ENCODE data around the gene ILKAP. TPM values are rescaled to one million over a fixed set of nuclear protein-coding genes. Genes with fewer than 3 reads are reported as not detected.
A peak's percentile ranks its signal among the peaks of the same experiment; 100 is the strongest.

The ILKAP gene
- total and polyA plus RNA-seq, 7 experiments from 2014 or later = 40.6 to 126 (median 88.4) TPM

DNA sequence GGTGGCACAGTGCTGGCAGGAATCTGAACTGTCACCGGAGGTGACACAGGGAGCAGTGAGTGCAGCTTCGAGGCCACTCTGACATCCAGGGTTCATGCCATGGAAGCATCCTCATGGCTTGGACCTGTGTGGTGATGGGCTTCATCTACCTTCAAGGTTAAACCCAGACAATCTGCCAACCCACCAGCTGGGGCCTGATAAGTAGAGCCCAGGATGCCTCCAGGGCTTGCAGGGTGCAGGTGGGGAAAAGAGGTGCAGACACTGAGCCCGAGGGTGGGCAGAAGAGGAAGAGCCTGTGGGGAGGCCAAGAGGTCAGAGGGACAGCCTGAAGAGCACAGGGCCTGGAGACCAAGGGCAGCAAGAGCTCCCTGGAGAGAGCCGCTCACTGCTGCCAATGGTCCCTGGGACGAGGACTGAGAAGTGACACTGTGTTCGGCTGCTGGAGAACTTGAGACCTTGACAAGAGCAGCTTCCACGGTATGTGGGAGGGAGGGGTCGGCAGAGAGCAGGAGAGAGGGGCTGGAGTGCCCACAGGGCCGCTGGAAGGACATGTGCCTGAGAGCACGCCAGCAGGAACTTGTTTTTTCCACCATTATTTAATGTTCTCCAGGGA, 44.5 kb upstream of the ILKAP start:
- Histone ChIP-seq H3K36me3 (ENCODE audit: control insufficient read depth in 2 of 3, insufficient read depth in 3 of 3, low read length in 3 of 3) (peaks cover 0 to 57% (median 4%) of the 10 kb centered on the region in 3 experiments), H3K4me3 (ENCODE audit: low read length) (no peak overlapping the region), H3K9me3 (ENCODE audit: control insufficient read depth in 2 of 3, low read length in 3 of 3) (no peaks in the 10 kb centered on the region), H3K27me3 (ENCODE audit: control insufficient read depth in 2 of 2, insufficient read depth in 2 of 2, low read length in 2 of 2) (no peaks in the 10 kb centered on the region), H3K27ac (ENCODE audit: low read depth, low read length) (no peak overlapping the region), H3K4me1 (ENCODE audit: control insufficient read depth in 2 of 2, insufficient read depth in 2 of 2, low read length in 2 of 2) (no peaks in the 10 kb centered on the region)
- CTCF ChIA-PET = no interaction called here
- H3K4me3 Mint-ChIP-seq = no peak overlapping the region
- DNase-seq = no peak
- H3K4me1 Mint-ChIP-seq = no peaks in the 10 kb centered on the region
- H3K27ac Mint-ChIP-seq = no peak overlapping the region
- intact Hi-C loops (cut with micrococcal nuclease) = no loop called here
- no peaks in the 10 kb centered on the region for H3K27me3 Mint-ChIP-seq
- peaks cover 0 to 45% (median 10%) of the 10 kb centered on the region in 5 donors for H3K36me3 Mint-ChIP-seq
- H3K9me3 Mint-ChIP-seq = no peaks in the 10 kb centered on the region
- no peak for ATAC-seq
- POLR2A ChIA-PET = no interaction called here

DNA sequence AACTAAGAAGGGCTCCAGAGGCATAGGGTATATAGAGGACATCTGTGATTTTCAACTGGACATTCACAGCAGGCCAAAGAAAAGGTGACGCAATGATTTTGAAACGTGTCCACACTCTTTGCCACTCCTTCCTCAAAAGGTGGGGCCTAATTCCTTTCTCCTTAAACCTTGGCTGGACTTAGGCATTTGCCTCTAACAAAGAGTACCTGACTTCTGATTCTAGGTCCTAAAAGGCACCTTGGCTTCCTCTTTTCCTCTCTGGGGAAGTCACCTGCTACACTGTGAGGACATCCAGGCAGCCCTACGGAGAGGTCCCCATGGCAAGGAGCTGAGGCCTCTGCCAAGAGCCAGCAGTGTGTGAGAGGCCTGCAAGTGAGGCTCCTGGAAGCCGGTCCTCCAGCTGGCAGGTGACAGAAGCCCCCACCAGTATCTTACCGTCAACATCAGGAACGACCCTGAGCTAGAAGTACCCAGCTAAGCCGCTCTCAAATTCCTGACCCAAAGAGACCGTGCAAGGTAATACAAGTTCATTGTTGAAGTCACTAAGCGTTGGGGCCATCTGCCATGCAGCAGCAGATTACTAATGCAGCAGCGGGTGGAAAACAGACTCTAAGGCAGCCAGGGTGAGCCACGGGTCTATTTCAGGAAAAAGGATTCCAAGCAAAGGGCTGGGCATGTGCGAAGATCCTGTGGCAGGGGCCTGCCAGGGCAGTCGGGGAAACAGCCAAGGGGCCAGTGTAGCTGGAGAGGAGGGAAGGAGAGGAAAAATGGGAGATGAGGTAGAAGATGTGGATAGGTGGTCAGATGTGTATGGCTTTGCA, 43.7 kb upstream of the ILKAP start:
- H3K27ac Mint-ChIP-seq = peak overlapping the region in 1 of 9 donors; percentile 17
- H3K36me3 ChIP-seq (ENCODE audit: control insufficient read depth in 2 of 3, insufficient read depth in 3 of 3, low read length in 3 of 3) = peaks cover 0 to 50% (median 4%) of the 10 kb centered on the region in 3 experiments
- no peak overlapping the region for H3K4me3 ChIP-seq (ENCODE audit: low read length)
- H3K9me3 Mint-ChIP-seq = no peaks in the 10 kb centered on the region
- POLR2A ChIA-PET = no interaction called here
- intact Hi-C loops (cut with micrococcal nuclease) = no loop called here
- H3K4me1 Mint-ChIP-seq = peaks cover 0 to 1% (median 0%) of the 10 kb centered on the region in 7 donors
- H3K4me1 ChIP-seq (ENCODE audit: control insufficient read depth in 2 of 2, insufficient read depth in 2 of 2, low read length in 2 of 2) = no peaks in the 10 kb centered on the region
- no peaks in the 10 kb centered on the region for H3K27me3 ChIP-seq (ENCODE audit: control insufficient read depth in 2 of 2, insufficient read depth in 2 of 2, low read length in 2 of 2)
- DNase-seq (no peak), ATAC-seq (peak; percentile 18)
- no peak overlapping the region for H3K4me3 Mint-ChIP-seq
- H3K9me3 ChIP-seq (ENCODE audit: control insufficient read depth in 2 of 3, low read length in 3 of 3) = no peaks in the 10 kb centered on the region
- H3K36me3 Mint-ChIP-seq = peaks cover 0 to 40% (median 10%) of the 10 kb centered on the region in 5 donors
- CTCF ChIA-PET = no interaction called here
- peaks cover 0 to 2% (median 0%) of the 10 kb centered on the region in 5 donors for H3K27me3 Mint-ChIP-seq
- H3K27ac ChIP-seq (ENCODE audit: low read depth, low read length) = no peak overlapping the region

DNA sequence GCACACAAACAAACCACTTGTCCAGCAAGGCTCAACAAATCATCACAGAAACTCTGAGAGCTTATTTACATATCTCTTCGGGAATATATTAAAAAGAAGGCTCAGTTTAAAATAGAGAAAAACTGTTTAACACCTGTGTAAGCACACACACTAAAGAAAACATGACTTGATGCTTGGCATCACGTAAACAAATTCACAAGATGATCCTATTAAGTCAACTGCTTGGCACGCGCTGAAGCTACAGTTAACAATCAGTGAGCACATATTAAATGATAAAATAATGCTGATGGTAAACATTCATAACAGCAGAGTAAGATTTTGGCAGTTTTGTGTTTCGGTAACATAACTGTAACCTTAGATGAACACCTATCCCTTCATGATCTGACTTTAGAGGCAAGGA, 40.7 kb upstream of the ILKAP start:
- Histone ChIP-seq H3K4me3 (ENCODE audit: low read length) (no peak overlapping the region), H3K27ac (ENCODE audit: low read depth, low read length) (no peak overlapping the region), H3K9me3 (ENCODE audit: control insufficient read depth in 2 of 3, low read length in 3 of 3) (no peaks in the 10 kb centered on the region), H3K4me1 (ENCODE audit: control insufficient read depth in 2 of 2, insufficient read depth in 2 of 2, low read length in 2 of 2) (no peaks in the 10 kb centered on the region), H3K27me3 (ENCODE audit: control insufficient read depth in 2 of 2, insufficient read depth in 2 of 2, low read length in 2 of 2) (no peaks in the 10 kb centered on the region), H3K36me3 (ENCODE audit: control insufficient read depth in 2 of 3, insufficient read depth in 3 of 3, low read length in 3 of 3) (peaks cover 0 to 25% (median 4%) of the 10 kb centered on the region in 3 experiments)
- no peak overlapping the region for H3K27ac Mint-ChIP-seq
- peaks cover 2 to 9% (median 7%) of the 10 kb centered on the region in 7 donors for H3K4me1 Mint-ChIP-seq
- H3K9me3 Mint-ChIP-seq = peaks cover 0 to 2% (median 0%) of the 10 kb centered on the region in 11 donors
- intact Hi-C loops (cut with micrococcal nuclease) = no loop called here
- DNase-seq = no peak
- ChIA-PET POLR2A (no interaction called here), CTCF (interaction anchor here (0.9 to 1.4 kb wide), 3 partner anchors 19 to 547 kb away, joined by 3 to 5 read pairs (median 4); no protein-coding TSS in a partner anchor)
- no peak overlapping the region for H3K4me3 Mint-ChIP-seq
- peaks cover 0 to 29% (median 10%) of the 10 kb centered on the region in 5 donors for H3K36me3 Mint-ChIP-seq
- H3K27me3 Mint-ChIP-seq = peaks cover 0 to 17% (median 0%) of the 10 kb centered on the region in 5 donors
- no peak for ATAC-seq

DNA sequence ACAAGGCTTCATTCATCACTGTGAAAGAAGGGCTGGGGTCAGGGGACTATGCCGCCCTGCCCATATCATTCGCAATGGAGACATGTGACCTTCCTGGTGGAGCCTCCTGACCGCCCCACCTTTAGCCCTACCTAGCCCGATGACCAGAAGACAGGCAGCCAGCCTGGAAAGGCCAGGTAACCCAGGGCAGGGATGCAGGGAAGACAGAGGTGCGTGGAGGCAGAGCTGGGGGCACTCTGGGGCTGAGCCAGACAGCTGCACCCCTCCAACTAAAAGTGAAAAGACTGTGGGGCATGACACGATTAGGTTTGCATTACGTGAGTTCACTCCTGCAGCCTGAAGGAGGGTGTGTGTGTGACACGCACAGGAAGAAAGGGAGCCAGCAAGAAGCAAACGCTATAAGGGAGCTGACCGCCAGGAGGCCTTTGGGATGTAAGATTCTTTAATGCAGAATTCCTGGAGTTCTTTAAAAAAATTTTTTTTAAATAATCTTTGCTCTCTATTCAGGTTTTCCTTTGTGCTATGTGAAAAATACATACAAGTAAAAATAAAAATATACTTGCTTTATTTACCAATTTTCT, 40.1 kb upstream of the ILKAP start:
- intact Hi-C loops (cut with micrococcal nuclease) = no loop called here
- ATAC-seq (no peak), DNase-seq (no peak)
- peaks cover 2 to 9% (median 7%) of the 10 kb centered on the region in 7 donors for H3K4me1 Mint-ChIP-seq
- Histone ChIP-seq H3K27ac (ENCODE audit: low read depth, low read length) (no peak overlapping the region), H3K9me3 (ENCODE audit: control insufficient read depth in 2 of 3, low read length in 3 of 3) (no peaks in the 10 kb centered on the region), H3K4me3 (ENCODE audit: low read length) (no peak overlapping the region), H3K4me1 (ENCODE audit: control insufficient read depth in 2 of 2, insufficient read depth in 2 of 2, low read length in 2 of 2) (peaks cover 0 to 4% of the 10 kb centered on the region in 2 donors), H3K27me3 (ENCODE audit: control insufficient read depth in 2 of 2, insufficient read depth in 2 of 2, low read length in 2 of 2) (no peaks in the 10 kb centered on the region), H3K36me3 (ENCODE audit: control insufficient read depth in 2 of 3, insufficient read depth in 3 of 3, low read length in 3 of 3) (peaks cover 0 to 25% (median 4%) of the 10 kb centered on the region in 3 experiments)
- H3K27ac Mint-ChIP-seq = no peak overlapping the region
- CTCF ChIA-PET = interaction anchor here (1.4 kb wide), 2 partner anchors 20 to 22 kb away, joined by 3 to 4 read pairs; no protein-coding TSS in a partner anchor
- no peak overlapping the region for H3K4me3 Mint-ChIP-seq
- peaks cover 0 to 2% (median 0%) of the 10 kb centered on the region in 11 donors for H3K9me3 Mint-ChIP-seq
- POLR2A ChIA-PET = no interaction called here
- H3K27me3 Mint-ChIP-seq = peaks cover 0 to 17% (median 0%) of the 10 kb centered on the region in 5 donors
- peaks cover 0 to 29% (median 10%) of the 10 kb centered on the region in 5 donors for H3K36me3 Mint-ChIP-seq

DNA sequence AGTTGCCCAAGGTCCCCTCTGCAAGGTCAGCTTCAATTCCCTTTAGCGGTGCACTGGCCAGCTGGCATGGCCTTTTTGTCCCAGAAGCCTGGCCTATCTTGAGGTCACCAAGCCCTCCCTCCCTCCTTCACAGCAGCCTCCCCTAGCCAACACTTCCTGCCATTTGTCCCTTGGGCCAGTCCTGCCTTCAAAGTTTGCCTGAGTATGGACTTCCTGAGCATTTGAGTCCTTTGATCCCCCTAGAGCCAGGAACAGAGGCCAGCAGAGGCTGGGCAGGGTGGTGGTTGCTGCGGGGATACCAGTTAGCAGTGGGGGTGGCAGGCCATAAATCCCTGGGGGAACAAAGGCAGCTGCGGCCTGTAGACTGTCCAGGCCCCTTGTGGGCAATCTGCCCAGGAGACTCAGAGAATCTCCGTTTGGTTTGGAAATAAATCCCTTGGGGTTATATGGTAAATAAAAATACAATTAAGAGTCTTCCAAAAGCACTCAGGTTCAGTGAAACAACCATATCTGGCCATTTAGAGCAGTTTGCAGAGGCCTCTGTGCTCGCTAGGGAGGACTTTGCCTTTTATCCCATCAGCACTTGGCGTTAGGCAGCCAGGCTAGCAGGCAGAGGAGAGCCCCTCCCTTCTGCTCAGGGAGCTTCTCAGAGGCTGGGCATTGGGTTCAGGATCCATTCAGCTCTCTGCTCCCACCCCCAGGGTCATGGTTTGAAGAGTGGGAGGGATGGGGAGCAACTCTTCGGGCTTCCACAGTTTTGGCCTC, 39.4 kb upstream of the ILKAP start:
- Mint-ChIP-seq H3K9me3 (peaks cover 0 to 2% (median 0%) of the 10 kb centered on the region in 11 donors), H3K4me3 (no peak overlapping the region), H3K27ac (peak overlapping the region in 2 of 9 donors; percentile 38 to 66), H3K36me3 (peaks cover 0 to 26% (median 7%) of the 10 kb centered on the region in 5 donors), H3K4me1 (peaks cover 2 to 9% (median 7%) of the 10 kb centered on the region in 7 donors), H3K27me3 (peaks cover 0 to 24% (median 0%) of the 10 kb centered on the region in 5 donors)
- H3K9me3 ChIP-seq (ENCODE audit: control insufficient read depth in 2 of 3, low read length in 3 of 3) = no peaks in the 10 kb centered on the region
- ATAC-seq (no peak), DNase-seq (no peak)
- peaks cover 0 to 4% of the 10 kb centered on the region in 2 donors for H3K4me1 ChIP-seq (ENCODE audit: control insufficient read depth in 2 of 2, insufficient read depth in 2 of 2, low read length in 2 of 2)
- ChIA-PET CTCF (interaction anchor here (1.4 kb wide), 1 partner anchor 20 kb away, joined by 3 read pairs; no protein-coding TSS in a partner anchor), POLR2A (no interaction called here)
- H3K27me3 ChIP-seq (ENCODE audit: control insufficient read depth in 2 of 2, insufficient read depth in 2 of 2, low read length in 2 of 2) = peaks cover 0 to 4% of the 10 kb centered on the region in 2 donors
- no peak overlapping the region for H3K27ac ChIP-seq (ENCODE audit: low read depth, low read length)
- intact Hi-C loops (cut with micrococcal nuclease) = no loop called here
- H3K36me3 ChIP-seq (ENCODE audit: control insufficient read depth in 2 of 3, insufficient read depth in 3 of 3, low read length in 3 of 3) = peaks cover 0 to 22% (median 4%) of the 10 kb centered on the region in 3 experiments
- no peak overlapping the region for H3K4me3 ChIP-seq (ENCODE audit: low read length)

DNA sequence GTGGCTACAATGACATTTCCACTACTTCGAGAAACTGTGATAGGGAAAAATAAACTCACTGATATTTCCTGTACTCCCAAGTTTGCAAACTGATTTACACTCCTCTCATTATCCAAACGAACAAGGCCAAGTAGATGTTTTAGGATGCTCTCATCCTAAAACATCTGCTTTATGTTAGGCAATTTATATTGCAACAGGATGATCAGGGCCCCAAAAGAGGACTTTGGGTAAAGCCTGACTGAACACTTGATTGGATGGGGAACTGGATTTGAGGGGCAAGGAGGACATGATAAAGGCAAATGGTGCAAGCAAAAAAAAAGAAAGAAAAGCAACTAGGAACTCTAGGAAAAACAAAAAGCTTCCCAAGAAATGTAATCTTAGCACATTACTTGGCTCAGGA, 38.5 kb upstream of the ILKAP start:
- H3K27me3 Mint-ChIP-seq = peaks cover 0 to 32% (median 0%) of the 10 kb centered on the region in 5 donors
- Histone ChIP-seq H3K27ac (ENCODE audit: low read depth, low read length) (no peak overlapping the region), H3K4me1 (ENCODE audit: control insufficient read depth in 2 of 2, insufficient read depth in 2 of 2, low read length in 2 of 2) (peaks cover 0 to 4% of the 10 kb centered on the region in 2 donors), H3K4me3 (ENCODE audit: low read length) (no peak overlapping the region), H3K27me3 (ENCODE audit: control insufficient read depth in 2 of 2, insufficient read depth in 2 of 2, low read length in 2 of 2) (peaks cover 0 to 11% of the 10 kb centered on the region in 2 donors), H3K9me3 (ENCODE audit: control insufficient read depth in 2 of 3, low read length in 3 of 3) (no peaks in the 10 kb centered on the region), H3K36me3 (ENCODE audit: control insufficient read depth in 2 of 3, insufficient read depth in 3 of 3, low read length in 3 of 3) (peaks cover 0 to 13% (median 0%) of the 10 kb centered on the region in 3 experiments)
- peaks cover 0 to 16% (median 6%) of the 10 kb centered on the region in 5 donors for H3K36me3 Mint-ChIP-seq
- POLR2A ChIA-PET = no interaction called here
- ATAC-seq (no peak), DNase-seq (no peak)
- CTCF ChIA-PET = no interaction called here
- intact Hi-C loops (cut with micrococcal nuclease) = loop anchor here in 1 of 2 donors (2.0 kb wide), 1 partner anchor 15 kb away; no protein-coding TSS in a partner anchor
- H3K27ac Mint-ChIP-seq = peak overlapping the region in 4 of 9 donors; percentile 14 to 60 (median 34)
- peaks cover 0 to 2% (median 0%) of the 10 kb centered on the region in 11 donors for H3K9me3 Mint-ChIP-seq
- H3K4me3 Mint-ChIP-seq = peak overlapping the region; percentile 17 to 97 (median 53)
- H3K4me1 Mint-ChIP-seq = peaks cover 2 to 9% (median 7%) of the 10 kb centered on the region in 7 donors
